ENCODE data around the gene TMPRSS12. TPM values are rescaled to one million over a fixed set of nuclear protein-coding genes. Genes with fewer than 3 reads are reported as not detected.

The TMPRSS12 gene, protein sequence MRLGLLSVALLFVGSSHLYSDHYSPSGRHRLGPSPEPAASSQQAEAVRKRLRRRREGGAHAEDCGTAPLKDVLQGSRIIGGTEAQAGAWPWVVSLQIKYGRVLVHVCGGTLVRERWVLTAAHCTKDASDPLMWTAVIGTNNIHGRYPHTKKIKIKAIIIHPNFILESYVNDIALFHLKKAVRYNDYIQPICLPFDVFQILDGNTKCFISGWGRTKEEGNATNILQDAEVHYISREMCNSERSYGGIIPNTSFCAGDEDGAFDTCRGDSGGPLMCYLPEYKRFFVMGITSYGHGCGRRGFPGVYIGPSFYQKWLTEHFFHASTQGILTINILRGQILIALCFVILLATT
- not detected in 2 replicates for total RNA-seq (2014; rRNA removed; shearing (Covaris generic))
- not detected in 2 replicates for total RNA-seq (2022)
- Bru-seq, nascent RNA = percentile 9 among the genes with signal in this experiment
- BruChase-seq, experiment 1, labeled RNA remaining after a 6-hour chase = percentile 3 among the genes with signal in this experiment
- percentile 12 among the genes with signal in this experiment for BruChase-seq, experiment 2, labeled RNA remaining after a 2-hour chase
- long read RNA-seq = 0 reads

DNA sequence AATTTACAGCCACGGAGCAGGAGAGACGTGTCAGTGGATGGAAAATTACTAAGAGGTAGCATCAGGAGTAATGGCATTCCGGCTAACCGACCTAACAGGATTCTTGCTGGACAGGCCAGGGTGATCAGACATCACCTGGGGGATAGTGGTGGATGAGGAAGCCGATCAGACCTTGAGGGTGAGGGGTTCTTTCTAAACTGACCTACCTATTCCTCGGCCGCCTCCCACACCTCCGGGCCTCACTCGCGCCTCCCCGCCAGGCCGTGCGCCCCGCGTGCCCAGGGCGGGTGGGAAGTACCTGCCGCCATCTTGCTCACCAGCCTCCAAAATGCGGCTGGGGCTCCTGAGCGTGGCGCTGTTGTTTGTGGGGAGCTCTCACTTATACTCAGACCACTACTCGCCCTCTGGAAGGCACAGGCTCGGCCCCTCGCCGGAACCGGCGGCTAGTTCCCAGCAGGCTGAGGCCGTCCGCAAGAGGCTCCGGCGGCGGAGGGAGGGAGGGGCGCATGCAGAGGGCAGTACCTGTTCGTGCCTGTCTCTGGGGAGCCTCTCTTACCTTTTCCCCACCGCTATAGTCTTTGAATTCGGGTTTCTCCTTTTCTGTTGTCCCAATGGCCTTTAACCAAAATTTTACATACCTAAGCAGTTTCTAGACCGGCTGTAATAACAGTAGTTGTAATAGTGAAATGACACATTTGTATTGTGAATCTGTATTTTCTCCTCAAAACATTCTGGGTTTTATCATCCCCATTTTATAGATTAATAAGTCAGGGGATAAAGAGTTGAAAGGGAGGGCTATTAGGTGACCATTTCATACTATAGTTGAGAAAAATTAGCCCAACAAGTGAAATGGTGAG, at the start of gene TMPRSS12:
TSS of gene TMPRSS12 (plus strand) at position 290 of the 857 bp plus-strand sequence. CDS start at position 329, 39 bp downstream.
- Histone ChIP-seq H3K36me3 (ENCODE audit: insufficient read depth, low read length) (no peaks in the 10 kb centered on the region), H2AFZ (ENCODE audit: low read length) (no peak within 1 kb of the TSS), H3K79me2 (ENCODE audit: insufficient read depth, low read depth, low read length) (no peaks in the 10 kb centered on the region), H3K9me3 (ENCODE audit: low read length) (peaks cover 8% of the 10 kb centered on the region), H3K9me2 (ENCODE audit: insufficient read depth, low read length) (no peaks in the 10 kb centered on the region), H3K27ac (ENCODE audit: low read depth, low read length, poor library complexity, severe bottlenecking) (no peak within 1 kb of the TSS), H3K4me2 (ENCODE audit: low read length) (no peak within 1 kb of the TSS), H3K4me3 (ENCODE audit: low read depth, low read length, poor library complexity, severe bottlenecking) (no peak within 1 kb of the TSS), H3K4me1 (ENCODE audit: insufficient read depth, low read length, poor library complexity, severe bottlenecking) (no peaks in the 10 kb centered on the region), H4K20me1 (ENCODE audit: insufficient read depth, low read length) (no peaks in the 10 kb centered on the region)
- ChIA-PET CTCF (ENCODE audit: unreplicated experiment) (no interaction called here), POLR2A (no interaction called here)
- TF ChIP-seq, protein P1, sequence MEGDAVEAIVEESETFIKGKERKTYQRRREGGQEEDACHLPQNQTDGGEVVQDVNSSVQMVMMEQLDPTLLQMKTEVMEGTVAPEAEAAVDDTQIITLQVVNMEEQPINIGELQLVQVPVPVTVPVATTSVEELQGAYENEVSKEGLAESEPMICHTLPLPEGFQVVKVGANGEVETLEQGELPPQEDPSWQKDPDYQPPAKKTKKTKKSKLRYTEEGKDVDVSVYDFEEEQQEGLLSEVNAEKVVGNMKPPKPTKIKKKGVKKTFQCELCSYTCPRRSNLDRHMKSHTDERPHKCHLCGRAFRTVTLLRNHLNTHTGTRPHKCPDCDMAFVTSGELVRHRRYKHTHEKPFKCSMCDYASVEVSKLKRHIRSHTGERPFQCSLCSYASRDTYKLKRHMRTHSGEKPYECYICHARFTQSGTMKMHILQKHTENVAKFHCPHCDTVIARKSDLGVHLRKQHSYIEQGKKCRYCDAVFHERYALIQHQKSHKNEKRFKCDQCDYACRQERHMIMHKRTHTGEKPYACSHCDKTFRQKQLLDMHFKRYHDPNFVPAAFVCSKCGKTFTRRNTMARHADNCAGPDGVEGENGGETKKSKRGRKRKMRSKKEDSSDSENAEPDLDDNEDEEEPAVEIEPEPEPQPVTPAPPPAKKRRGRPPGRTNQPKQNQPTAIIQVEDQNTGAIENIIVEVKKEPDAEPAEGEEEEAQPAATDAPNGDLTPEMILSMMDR (conservative IDR thresholded peaks at IDR 0.05; ENCODE audit: low read length) = no peak
- no peak for TF ChIP-seq EZH2phosphoT487 (IDR thresholded peaks at IDR 0.05; ENCODE audit: borderline replicate concordance, low read depth, low read length)
- no peak for DNase-seq (ENCODE audit: low spot score)
- BruUV-seq (replicated peaks) = no TSS peak
- intact Hi-C loops (cut with micrococcal nuclease; ENCODE audit: unreplicated experiment) = no loop called here

DNA sequence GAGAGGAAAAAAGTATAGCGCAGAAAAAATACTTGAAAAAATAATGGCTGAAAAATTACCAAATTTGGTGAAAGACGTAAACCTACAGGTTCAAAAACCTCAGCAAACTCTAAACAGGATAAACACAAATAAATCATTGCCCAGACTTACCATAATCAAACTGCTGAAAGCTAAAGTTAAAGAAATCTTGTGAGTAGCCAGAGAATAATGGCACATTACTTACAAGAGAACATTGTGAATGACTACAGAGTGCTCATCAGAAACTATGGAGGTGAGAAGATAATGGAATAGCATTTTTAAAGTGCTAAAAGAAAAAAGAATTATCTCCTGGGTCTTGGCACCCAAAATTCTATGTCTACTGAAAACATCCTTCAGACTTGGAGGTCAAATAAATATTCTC, 42.8 kb upstream of the TMPRSS12 start:
- Histone ChIP-seq H3K4me3 (ENCODE audit: low read depth, low read length, poor library complexity, severe bottlenecking) (no peak overlapping the region), H3K79me2 (ENCODE audit: insufficient read depth, low read depth, low read length) (no peaks in the 10 kb centered on the region; the same call in 1 of the 2 replicates), H3K9me3 (ENCODE audit: low read length) (peaks cover 24% of the 10 kb centered on the region), H3K9me2 (ENCODE audit: insufficient read depth, low read length) (no peaks in the 10 kb centered on the region), H2AFZ (ENCODE audit: low read length) (no peak overlapping the region), H4K20me1 (ENCODE audit: insufficient read depth, low read length) (no peaks in the 10 kb centered on the region), H3K4me1 (ENCODE audit: insufficient read depth, low read length, poor library complexity, severe bottlenecking) (no peaks in the 10 kb centered on the region), H3K36me3 (ENCODE audit: insufficient read depth, low read length) (peaks cover 90% of the 10 kb centered on the region), H3K27ac (ENCODE audit: low read depth, low read length, poor library complexity, severe bottlenecking) (no peak overlapping the region), H3K4me2 (ENCODE audit: low read length) (no peak overlapping the region)
- peak; percentile 25 for DNase-seq (ENCODE audit: low spot score)
- BruUV-seq (replicated peaks) = no TSS peak
- ChIA-PET CTCF (ENCODE audit: unreplicated experiment) (no interaction called here), POLR2A (interaction anchor here (1.1 kb wide), 1 partner anchor 26 kb away, joined by 8 read pairs; no protein-coding TSS in a partner anchor)
- intact Hi-C loops (cut with micrococcal nuclease; ENCODE audit: unreplicated experiment) = no loop called here
- no peak for TF ChIP-seq EZH2phosphoT487 (IDR thresholded peaks at IDR 0.05; ENCODE audit: borderline replicate concordance, low read depth, low read length)
- TF ChIP-seq, protein P1 (conservative IDR thresholded peaks at IDR 0.05; ENCODE audit: low read length) = no peak

Measured in OCI-LY7 (cell line).